NCI-H526 (cell line): ENCODE results near the gene NTN5.
A peak's percentile ranks its signal among the peaks of the same experiment; 100 is the strongest.

Experiments used
- DNase-seq, 2 experiments: peaks; one replicate each; lab custom pipeline; 2025; lab: John Stamatoyannopoulos, UW

The NTN5 gene

DNA sequence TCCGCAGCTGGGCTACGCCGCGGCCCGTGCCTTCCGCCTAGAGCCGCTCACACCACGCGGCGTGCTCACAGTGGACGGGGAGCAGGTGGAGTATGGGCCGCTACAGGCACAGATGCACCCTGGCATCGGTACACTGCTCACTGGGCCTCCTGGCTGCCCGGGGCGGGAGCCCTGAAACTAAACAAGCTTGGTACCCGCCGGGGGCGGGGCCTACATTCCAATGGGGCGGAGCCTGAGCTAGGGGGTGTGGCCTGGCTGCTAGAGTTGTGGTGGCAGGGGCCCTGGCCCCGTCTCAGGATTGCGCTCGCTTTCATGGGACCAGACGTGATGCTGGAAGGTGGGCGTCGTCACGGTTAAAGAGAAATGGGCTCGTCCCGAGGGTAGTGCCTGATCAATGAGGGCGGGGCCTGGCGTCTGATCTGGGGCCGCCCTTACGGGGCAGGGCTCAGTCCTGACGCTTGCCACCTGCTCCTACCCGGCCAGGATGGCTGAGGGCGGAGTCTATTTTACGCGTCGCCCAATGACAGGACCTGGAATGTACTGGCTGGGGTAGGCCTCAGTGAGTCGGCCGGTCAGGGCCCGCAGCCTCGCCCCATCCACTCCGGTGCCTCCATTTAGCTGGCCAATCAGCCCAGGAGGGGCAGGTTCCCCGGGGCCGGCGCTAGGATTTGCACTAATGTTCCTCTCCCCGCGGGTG lies 43.1 kb downstream of the NTN5 start:
- peak; percentile 60 to 69 for DNase-seq

- DNase-seq: no peak
Observed at GRCh38 chr19:48629297-48629598, 43.6 kb downstream of the NTN5 start.

GRCh38 chr19:48628486-48629296 lies 44.1 kb downstream of the NTN5 start:
- no peak for DNase-seq

- DNase-seq: no peak
Observed at GRCh38 chr19:48627865-48628314, 44.9 kb downstream of the NTN5 start.

DNA sequence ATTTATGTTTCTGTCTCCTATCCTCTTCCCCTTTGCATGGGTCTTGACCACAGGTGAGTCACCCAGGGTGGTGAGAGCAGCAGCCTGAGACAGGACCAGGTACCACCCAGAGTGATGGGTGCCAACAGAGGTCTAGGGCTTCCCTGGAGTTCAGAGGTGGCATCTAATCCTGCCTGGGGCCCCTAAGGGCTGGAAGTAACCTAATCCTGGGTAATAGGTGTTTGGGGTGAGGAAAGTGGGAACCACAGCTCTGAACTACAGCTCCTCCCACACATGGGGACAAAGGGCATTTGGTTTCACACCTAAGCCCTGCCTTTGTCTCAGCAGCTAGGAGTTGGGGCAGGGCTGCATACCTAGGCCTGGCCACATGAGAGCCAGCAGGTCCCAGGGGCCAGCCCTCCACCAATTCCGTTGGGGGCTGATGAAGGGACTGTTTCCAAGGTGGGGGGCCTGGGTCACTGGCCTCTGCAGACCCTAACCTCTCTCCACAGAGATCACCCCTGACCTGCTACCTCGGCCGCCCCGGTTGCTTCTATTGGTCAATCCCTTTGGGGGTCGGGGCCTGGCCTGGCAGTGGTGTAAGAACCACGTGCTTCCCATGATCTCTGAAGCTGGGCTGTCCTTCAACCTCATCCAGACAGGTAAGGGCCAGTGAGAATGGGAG lies 45.5 kb downstream of the NTN5 start:
- no peak for DNase-seq

GRCh38 chr19:48625891-48626327 lies 46.9 kb downstream of the NTN5 start:
- no peak for DNase-seq

- DNase-seq: peak in 1 of 2 experiments; percentile 48
Observed at GRCh38 chr19:48624791-48625723, 47.8 kb downstream of the NTN5 start.

DNA sequence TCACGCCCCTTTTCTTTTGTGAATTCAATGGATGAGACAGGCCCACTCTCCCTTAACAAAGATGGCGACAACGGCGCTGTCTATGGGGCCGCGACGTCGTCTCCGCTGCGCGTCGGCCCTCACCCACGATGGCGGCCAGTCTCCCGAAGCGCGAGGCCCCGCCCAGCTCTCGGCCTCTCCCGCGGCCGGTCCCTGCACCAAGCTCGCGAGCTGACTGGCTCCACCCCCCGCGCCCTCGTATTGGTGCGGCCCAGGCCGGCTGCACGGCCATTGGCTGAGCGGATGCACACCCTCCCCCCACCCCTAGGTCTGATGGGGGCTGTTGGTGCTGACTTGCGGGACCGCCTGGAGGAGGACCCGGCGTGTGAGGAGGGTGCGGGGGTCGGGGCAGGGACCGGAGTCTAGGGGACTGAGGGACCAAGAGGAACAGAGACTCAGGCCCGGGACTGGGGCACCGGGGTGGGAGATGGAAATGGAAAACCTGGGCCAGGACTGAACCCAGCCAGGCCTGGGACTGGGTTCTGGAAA lies 48.7 kb downstream of the NTN5 start:
- DNase-seq: peak; percentile 94 to 99

GRCh38 chr19:48623556-48624066 lies 49.2 kb downstream of the NTN5 start:
- DNase-seq: no peak

- no peak for DNase-seq
Observed at GRCh38 chr19:48619692-48620585, 52.9 kb downstream of the NTN5 start.

- DNase-seq: peak; percentile 98 to 99
Observed at GRCh38 chr19:48618916-48619691, 53.7 kb downstream of the NTN5 start, which contains the start of the genes RPL18 and SPHK2. TSS of gene RPL18 (minus strand) at chr19:48619178. CDS start at chr19:48619143, 35 bp downstream. TSS of gene SPHK2 (plus strand) at chr19:48619506. CDS start at chr19:48620515, 1,009 bp downstream.

DNA sequence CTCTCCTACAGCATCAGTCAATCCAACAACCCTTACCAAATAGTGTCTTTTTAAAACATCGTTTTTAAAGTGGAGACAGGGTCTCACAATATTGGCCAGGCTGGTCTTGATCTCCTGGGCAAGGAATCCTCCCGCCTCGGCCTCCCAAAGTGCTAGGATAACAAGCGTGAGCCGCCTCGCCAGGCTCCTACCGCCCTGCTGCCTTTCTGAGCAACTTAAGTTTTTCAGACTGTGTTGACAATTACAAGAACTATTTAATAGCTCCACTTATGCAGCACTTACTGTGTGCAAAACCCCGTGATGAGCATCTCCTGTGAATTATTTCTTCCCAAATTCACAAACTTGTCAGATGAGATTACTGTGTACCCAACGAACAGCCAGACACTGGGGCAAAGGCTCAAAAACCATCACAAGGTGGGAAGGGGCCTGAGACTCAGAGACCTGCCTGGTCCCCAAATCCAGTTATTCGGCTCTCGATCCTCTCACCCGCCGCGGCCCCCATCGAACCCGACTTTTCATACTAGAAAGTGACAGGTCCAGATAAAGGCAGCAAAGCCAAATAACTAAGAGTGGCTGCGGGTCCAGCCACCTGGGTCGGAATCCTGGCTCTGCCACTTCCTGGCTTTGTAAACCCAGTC lies 54.4 kb downstream of the NTN5 start:
- DNase-seq: no peak

GRCh38 chr19:48617146-48617937 lies 55.5 kb downstream of the NTN5 start:
- no peak for DNase-seq

DNA sequence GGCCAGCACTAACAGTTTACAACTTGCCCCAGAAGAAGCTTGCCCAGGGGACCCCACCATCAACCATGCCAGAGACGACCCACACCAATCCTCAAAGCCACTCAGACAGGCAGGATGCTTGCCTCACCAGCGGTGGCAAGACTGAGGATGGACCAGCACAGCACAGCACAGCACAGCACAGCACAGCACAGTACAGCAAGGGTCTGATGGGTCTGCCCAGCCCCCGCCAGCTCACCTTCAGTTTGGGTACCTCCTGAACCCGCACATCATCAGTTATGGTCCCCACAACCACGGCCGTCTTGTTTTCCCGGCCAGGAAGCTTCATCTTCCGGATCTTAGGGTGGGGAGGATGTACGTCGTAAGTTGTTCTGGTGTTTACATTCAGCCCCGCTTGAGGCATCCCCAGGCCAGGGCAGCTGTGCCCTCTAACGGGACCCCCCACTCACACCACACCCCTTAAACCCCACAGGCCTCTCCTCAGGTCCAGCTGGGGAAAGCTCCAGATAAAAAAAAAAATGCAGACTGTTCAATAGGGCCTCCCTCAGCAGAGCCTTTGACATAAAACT lies 56.2 kb downstream of the NTN5 start:
- no peak for DNase-seq

GRCh38 chr19:48616041-48616436 lies 56.8 kb downstream of the NTN5 start:
- DNase-seq: no peak

DNA sequence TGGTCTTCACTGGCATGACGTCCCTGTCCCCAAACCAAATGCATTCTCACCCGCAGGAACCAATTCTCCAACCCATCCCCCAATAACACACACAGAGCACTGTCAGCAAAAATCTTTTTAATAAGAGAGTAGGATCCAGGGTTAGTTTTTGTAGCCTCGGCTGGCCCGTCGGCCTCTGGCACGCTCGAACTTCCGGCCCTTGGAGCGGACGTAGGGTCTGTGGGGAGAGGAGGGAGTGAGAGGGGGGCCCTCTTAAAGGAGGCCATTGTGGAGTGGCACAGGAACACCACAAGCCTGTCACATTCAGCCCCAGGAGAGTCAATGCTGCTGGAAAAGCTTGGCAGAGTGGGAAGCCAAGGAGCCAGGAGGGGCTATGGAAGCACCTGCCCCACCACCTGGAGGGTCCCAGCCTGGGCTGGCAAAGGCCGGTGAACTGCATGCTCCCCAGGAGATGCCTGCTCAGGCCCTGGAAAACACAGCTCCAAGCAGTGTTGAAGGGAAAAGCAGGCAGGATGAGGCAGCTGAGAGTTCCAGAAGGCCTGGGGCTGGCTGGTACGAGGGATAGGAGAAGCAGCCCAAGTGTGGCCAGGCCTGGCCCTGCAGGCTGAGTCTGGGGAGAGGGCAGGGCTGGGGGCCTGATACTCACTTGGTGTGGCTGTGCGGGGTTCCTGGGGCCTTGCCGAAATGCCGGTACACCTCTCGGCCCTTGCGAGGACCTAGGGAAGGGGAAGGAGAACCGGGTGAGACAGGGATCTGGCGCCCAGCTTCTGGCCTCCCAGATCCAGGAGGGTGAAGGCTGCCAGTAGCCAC lies 57.4 kb downstream of the NTN5 start:
- DNase-seq: no peak
